Tibial nerve (tissue), 4 donors: ENCODE data around the gene FBLN2.

Source experiments
- CTCF ChIP-seq, 5 experiments: fragments of 200-600 bp in 3 of 5; fragments of 450-650 bp in 2 of 5; sonication (generic) in 3 of 5; IDR thresholded peaks; one replicate each; pipeline ENCODE4 v1.5.1; 2016 to 2019; ENCODE audit warnings: antibody characterized with exemption in 5 of 5, mild to moderate bottlenecking in 3 of 5, moderate library complexity in 2 of 5
- EP300 ChIP-seq, 2 donors: sonication (generic); formaldehyde crosslinking; IDR thresholded peaks; one replicate each; pipeline ENCODE4 v1.6.1; 2017; ENCODE audit warnings: antibody characterized with exemption in 2 of 2, mild to moderate bottlenecking in 1 of 2
- POLR2A ChIP-seq, 2 donors: fragments of 450-650 bp; IDR thresholded peaks; one replicate each; pipeline ENCODE4 v1.6.1; 2017; ENCODE audit warnings: antibody characterized with exemption in 2 of 2, mild to moderate bottlenecking in 2 of 2, moderate library complexity in 2 of 2

- TF ChIP-seq CTCF (IDR thresholded peaks at IDR 0.05) (peak; percentile 20 to 81 (median 67)), POLR2A (IDR thresholded peaks at IDR 0.05) (no peak), EP300 (IDR thresholded peaks at IDR 0.05) (no peak)
Observed at GRCh38 chr3:13655061-13655913, 106.4 kb downstream of the FBLN2 start.
